Measurements from ENCODE around the gene EHD4. TPM values are rescaled to one million over a fixed set of nuclear protein-coding genes. Genes with fewer than 3 reads are reported as not detected.

Gene EHD4
- total and polyA plus RNA-seq, 9 donors: 8.8 to 23.3 (median 13.7) TPM

GRCh38 chr15:41921167-41921566 is 51.2 kb downstream of the EHD4 start:
- Histone ChIP-seq H3K27me3 (no peaks in the 10 kb centered on the region), H3K4me3 (no peak overlapping the region), H3K4me1 (ENCODE audit: insufficient read depth) (peaks cover 31% of the 10 kb centered on the region), H3K27ac (peak overlapping the region in 1 of 2 donors; percentile 49), H3K36me3 (no peaks in the 10 kb centered on the region), H3K9me3 (no peaks in the 10 kb centered on the region)
- WGBS, 3 donors: 32 to 39% (median 34%) methylated on average over 9 of the region's 9 CpGs
- intact Hi-C loops (cut with DNase I): no loop called here
- no peak for DNase-seq
- no peak for TF ChIP-seq POLR2A (IDR thresholded peaks at IDR 0.05)
- no peak for TF ChIP-seq CTCF (IDR thresholded peaks at IDR 0.05)

- DNase-seq: peak; percentile 71 to 77 (median 75)
Observed at GRCh38 chr15:41919954-41920538, 52.3 kb downstream of the EHD4 start.

GRCh38 chr15:41919201-41919820 is 53.0 kb downstream of the EHD4 start:
- Histone ChIP-seq H3K4me1 (ENCODE audit: insufficient read depth) (peaks cover 31% of the 10 kb centered on the region), H3K4me3 (no peak overlapping the region), H3K27me3 (no peaks in the 10 kb centered on the region), H3K27ac (peak overlapping the region in 1 of 2 donors; percentile 49), H3K36me3 (no peaks in the 10 kb centered on the region), H3K9me3 (no peaks in the 10 kb centered on the region)
- 78 to 88% (median 83%) methylated on average over 30 of the region's 30 CpGs for WGBS, 3 donors
- intact Hi-C loops (cut with DNase I): loop anchor here in 1 of 4 donors (10.0 kb wide), 1 partner anchor 145 kb away; the partner anchor contains the start of gene MAPKBP1
- peak in 1 of 5 donors; percentile 42 for DNase-seq
- TF ChIP-seq POLR2A (IDR thresholded peaks at IDR 0.05) (no peak), CTCF (IDR thresholded peaks at IDR 0.05) (no peak), EP300 (IDR thresholded peaks at IDR 0.05) (no peak)

More at GRCh38 chr15:41919954-41920538, 52.3 kb downstream of the EHD4 start:
- H3K36me3 ChIP-seq: no peaks in the 10 kb centered on the region
- WGBS, 3 donors: 12 to 23% (median 19%) methylated on average over 3 of the region's 3 CpGs
- H3K4me1 ChIP-seq (ENCODE audit: insufficient read depth): peaks cover 31% of the 10 kb centered on the region
- H3K27me3 ChIP-seq: no peaks in the 10 kb centered on the region
- no peak for TF ChIP-seq EP300 (IDR thresholded peaks at IDR 0.05)
- TF ChIP-seq CTCF (IDR thresholded peaks at IDR 0.05): no peak
- no peak for TF ChIP-seq POLR2A (IDR thresholded peaks at IDR 0.05)
- intact Hi-C loops (cut with DNase I): loop anchor here in 1 of 4 donors (10.0 kb wide), 1 partner anchor 145 kb away; the partner anchor contains the start of gene MAPKBP1
- no peaks in the 10 kb centered on the region for H3K9me3 ChIP-seq
- H3K4me3 ChIP-seq: no peak overlapping the region
- peak overlapping the region in 1 of 2 donors; percentile 49 for H3K27ac ChIP-seq

- Histone ChIP-seq H3K36me3 (no peaks in the 10 kb centered on the region), H3K9me3 (no peaks in the 10 kb centered on the region), H3K4me1 (ENCODE audit: insufficient read depth) (peaks cover 31% of the 10 kb centered on the region), H3K27ac (peak overlapping the region in 1 of 2 donors; percentile 49), H3K4me3 (no peak overlapping the region), H3K27me3 (no peaks in the 10 kb centered on the region)
- WGBS, 3 donors: 92 to 95% (median 94%) methylated on average over 8 of the region's 8 CpGs
- DNase-seq: no peak
- TF ChIP-seq POLR2A (IDR thresholded peaks at IDR 0.05) (no peak), EP300 (IDR thresholded peaks at IDR 0.05) (no peak), CTCF (IDR thresholded peaks at IDR 0.05) (no peak)
- intact Hi-C loops (cut with DNase I): loop anchor here in 1 of 4 donors (10.0 kb wide), 1 partner anchor 144 kb away; the partner anchor contains the start of gene MAPKBP1
Observed at GRCh38 chr15:41918506-41919126, 53.7 kb downstream of the EHD4 start.

Data from ovary (tissue), 9 donors.